GM19240 (cell line): ENCODE measurements around the gene DSC3.

ENCODE experiments used
- DNase-seq: peaks from one replicate; pipeline ENCODE4 v3.0.0; 2011; ENCODE audit warnings: low spot score; ENCODE audit not compliant: insufficient read length

Gene DSC3

DNA sequence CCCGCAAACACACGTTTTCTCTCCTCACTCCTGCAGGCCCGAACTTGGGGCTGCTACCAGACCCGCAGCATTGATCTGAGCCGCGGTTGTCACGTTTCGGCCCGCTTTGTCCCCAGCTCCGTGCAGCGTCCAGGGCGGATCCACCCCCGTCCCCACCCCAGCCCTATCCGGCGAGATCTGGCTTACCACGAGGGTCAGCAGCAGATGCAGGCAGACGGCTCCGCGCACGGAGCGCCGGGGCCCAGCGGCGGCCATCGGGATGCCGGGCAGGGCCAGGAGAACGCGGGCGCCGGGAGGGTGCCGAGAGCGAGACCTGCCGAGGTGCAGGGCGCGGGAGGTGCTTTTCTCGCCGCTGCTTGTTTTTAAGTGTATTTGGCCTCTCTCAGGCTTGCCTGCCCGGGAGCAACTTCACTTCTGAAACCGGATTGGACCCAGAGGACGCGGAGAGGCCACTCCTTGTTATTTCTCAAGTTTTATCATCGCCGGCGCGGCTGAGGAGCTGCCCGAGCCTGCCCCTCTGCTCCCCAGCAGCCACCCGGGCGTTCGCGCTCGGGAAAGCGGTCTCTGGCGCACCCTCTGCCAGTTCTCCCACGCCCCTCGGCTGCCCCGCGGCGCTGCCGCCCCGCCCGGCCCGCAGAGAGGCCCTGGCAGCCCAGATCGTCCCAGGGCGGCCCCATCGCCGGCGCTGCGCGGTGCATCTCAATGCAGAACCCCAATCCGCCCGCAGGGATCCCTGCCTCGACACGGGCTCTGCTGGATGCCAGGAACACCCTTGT, at the start of gene DSC3:
TSS of gene DSC3 (minus strand) at position 337 of the 776 bp plus-strand sequence. CDS start at position 255, 82 bp downstream.
- no peak for DNase-seq

DNA sequence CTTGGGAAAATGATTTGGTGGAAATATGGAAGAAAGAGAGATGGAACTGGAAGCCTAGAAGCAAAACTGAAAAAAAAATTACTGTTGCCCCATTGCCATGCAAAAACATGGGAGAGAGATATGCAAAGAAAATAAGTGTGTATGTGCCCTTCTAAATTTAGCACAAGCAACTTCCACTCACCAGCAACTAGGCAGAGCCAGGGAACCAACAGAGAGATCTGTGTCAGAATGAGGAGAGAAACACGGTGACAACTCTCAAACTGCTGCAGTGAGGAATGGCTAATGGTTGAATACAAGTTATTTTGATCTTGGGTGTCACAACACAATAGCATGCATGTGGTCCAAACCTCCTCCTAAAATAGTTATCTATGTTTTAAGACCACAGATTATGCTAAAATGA, 48.8 kb upstream of the DSC3 start:
- no peak for DNase-seq

DNA sequence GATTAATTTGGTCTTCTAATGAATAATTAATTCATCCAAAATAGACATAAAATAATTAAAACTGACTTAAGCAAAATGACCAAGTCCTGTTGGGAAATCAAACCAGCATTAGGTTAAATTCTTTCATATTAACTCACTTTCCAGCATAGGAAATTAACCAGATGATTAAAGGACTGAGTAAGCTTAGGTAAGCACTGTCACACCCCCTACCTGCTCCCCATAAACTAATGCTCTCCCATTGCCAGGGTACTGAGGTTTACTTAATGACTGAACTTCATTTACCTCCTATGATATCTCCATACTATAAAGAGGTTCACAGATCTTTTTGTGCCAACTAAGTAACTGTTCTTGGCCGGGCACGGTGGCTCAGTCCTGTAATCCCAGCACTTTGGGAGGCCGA, 46.0 kb upstream of the DSC3 start:
- no peak for DNase-seq

DNA sequence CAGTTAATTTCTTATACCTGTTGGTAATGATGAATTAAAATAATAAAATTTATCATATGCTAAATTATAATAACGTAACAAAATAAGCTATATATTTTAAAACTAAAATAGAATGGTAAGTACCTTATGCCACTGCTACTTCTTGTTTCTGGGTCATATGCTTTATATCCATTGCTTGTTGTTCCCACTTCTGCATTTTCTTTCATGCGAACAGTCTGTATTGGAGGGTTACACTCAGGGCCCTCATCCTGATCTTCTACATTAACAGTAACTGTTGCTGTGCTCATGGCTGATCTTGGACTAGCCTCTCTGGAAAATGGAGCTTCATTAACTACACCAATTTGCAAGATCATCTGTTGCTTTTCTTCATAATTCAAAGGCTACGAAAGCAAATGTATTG, 37.4 kb upstream of the DSC3 start:
- no peak for DNase-seq

DNA sequence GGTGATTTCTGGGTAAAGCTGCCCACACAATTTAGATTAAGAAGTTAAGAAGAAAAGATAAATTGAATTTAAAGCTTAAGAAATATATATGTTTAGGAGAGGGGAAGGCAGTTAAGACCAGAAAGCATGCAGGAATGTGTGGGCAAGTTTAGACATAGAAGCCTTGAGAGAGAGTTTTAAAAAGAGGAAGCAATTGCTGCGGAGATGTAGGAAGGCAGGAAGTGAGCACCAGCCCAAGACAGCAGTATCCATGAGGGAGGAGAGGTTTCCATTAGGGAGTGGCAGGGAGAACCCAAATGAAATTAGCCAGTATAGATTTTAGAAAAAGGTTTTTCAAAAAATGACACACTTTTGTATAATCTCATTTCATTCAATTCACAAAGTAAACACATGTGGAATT, 35.3 kb upstream of the DSC3 start:
- no peak for DNase-seq

DNA sequence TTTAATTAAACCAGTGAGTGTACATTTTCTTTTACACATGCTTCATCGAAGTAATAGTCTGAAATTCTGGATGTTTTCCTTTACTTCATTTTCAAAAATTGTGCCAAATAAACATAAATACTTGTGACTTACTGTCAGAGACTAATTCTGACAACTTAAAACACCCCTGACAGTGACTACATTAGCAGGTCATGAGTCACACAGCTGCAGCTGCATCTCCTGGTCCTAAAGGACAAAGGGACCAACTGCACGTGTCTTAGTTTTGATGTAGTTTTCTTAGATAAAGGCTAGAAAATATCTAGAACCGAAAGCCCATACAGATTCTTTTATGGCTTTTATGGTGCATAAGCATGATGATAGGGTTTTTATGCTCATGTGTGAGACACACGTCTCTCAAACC, 29.6 kb upstream of the DSC3 start:
- no peak for DNase-seq

DNA sequence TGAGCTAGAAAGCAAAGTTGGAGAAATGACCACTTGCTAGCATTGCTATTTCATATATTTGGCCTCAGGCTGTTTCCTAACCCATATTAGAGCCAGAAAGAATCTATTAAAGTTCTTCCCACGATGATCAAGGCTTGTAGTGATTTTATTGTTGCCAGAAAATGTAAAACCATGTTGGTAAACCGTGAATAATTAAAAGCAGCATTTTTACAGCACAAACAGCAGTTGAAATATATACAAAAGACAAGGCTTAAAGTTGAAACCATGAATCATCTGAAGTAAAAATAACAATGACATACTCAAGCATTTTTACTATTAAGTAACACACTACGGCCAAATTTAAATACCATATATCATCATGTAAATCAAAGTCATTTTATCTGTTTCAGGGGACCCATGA, 27.7 kb upstream of the DSC3 start:
- no peak for DNase-seq

DNA sequence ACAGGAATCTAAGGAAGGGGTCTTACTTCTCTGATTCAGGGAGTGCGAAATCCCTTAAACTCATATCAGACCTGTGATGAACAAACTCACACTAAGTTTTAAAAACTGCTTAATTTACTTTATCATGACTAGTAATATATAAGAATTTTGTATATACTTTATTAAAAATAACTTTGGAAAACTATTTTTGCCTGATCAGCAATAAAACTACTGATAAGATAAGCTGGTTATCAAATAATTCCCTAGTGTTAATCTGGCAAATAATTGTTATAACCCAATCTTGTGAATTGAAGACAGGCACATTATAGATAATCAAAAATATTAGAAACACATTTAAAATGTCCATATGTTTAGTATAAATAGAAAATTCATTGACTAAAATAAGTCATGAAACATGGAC, 23.7 kb upstream of the DSC3 start:
- no peak for DNase-seq

DNA sequence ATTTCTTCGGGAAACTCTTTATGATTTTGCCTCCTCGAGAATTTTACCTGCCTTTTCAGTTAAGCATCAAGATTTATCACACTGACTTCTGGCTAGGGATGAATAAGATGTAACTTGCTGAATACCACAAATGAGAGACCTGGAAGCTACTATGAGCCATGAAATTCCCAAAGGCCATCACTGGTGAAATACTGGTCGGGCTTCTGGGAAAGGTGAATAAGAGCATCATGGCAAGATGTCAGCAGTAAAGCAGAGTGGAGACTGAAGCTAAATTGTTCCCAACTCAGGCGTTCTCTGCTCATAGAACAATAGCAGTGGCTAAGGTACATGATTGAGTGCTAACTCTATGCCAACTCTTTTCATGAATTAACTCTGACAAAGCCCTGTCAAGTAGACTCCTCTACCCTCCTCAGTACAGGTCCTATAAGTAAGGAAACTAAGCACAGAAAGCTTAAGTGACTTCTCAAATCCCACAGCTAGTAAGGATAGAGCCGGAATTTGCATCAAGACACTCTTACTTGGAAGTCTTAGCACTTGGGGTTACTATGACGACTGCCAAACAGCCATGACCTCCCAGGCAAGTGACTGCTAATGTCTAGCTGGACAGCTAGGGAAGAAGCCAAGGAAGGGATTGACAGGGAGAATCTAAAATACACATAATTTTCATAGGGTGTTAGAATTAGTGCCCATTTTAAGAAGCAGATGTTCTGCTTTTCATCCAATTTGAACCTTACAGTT, 22.7 kb upstream of the DSC3 start:
- DNase-seq, result no peak

DNA sequence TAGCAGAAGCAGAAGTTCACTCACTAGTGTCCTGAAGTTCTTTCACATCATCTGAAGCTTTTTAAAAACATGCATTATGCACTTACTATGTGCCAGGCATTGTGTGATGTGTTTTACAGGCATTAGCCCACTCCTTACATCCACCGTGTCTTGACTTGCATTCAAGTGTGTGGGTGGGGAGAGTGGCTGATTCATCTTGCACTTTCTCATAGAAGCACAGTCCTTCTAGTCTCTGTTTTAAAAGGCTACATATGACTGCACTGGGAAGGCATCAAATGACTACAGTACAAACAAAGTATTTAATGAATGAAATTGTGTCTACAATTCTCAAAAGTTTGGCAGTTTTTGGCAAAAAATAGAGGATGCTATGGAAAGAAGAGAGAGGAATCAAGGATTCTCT, 21.6 kb upstream of the DSC3 start:
- no peak for DNase-seq

DNA sequence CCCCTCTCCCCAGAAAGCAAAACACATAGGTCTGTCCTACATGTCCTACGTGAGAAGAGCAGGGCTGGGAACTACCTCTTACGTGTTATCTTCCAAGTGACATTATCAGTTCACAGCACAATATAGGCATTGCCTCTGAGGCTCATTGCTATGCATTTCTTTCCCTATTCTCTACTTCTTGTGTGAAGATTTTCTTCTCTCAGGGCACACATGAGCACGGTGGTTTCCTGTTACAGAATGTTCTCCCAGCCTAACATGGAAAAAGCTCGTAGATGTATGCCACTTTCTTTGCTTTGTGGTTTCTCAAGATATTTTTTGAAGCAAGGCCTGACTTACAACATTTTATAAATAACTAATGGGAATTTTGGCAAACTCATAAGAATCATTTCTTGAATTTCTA, 19.4 kb upstream of the DSC3 start:
- no peak for DNase-seq

DNA sequence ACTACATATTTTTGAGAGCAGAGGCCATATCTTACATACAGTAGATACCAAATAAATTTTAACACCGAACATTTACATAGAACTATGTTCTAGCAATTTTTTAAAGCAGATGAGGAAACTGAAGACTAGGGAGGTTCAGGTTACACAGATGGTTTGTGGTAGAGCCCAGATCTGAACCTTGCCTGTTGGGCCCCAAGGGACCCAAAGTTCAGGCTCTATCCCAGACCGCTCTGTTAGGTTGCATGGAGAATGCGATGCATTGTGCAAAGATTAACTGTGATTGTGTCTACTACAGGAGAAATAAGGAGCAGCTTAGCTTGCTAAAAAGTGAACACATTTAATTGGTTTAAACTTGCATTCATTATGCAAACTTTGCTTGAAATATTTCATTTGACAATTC, 16.4 kb upstream of the DSC3 start:
- DNase-seq, result no peak

DNA sequence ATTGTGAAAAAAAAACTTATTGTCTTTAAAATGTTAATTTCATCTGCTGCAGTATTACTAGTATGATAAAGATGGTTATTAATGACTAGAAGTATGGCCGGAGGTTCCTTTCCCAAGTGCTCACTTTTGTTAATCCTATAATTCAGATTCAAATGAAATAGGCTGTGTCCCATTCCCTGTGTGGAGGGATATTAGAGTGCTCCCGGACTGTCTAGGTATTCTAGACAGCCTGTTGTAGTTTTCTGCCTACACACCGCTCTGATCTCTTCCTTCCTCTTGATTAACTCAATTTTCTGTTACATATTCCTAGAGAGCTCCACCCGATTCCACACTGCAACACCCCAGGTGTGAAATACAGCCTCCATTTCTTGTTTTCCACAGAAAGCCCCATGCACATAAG, 15.4 kb upstream of the DSC3 start:
- no peak for DNase-seq

DNA sequence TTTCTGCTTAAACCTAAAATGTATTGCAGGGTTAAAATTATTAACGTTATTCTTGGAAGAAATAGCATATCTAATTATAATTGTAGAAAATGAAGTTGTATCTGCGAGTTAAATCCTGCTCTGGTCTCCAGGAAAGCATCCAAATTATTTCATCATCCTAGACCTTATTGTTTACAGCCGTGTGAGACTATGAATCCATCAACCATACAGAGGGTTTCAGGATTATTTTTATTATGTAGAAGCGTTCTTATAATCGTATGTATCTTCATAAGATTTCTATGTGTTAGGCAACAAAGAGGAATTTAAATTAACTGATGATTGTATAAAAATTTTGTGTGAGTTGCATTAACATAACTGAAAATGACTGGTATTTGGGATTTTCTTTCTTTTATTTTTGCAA, 14.5 kb upstream of the DSC3 start:
- DNase-seq, result no peak

DNA sequence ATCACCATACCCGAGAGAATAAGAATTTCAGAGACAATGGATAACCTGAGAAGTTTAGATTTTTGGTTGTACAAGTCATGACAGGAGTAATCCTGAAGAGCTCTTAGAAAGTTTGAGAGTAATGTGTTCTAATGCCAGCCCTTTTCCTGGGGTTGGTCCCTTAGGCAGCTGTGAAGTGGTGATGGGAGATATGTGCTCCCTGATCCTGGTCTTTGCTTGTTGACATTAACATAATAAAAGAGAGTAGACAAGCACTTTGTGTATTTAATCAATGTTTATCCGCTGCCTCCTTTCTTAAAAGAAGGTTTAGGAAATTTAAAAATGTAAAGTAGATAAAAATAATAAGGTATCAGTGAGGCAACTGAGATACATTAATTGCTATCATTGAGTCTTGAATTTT, 13.8 kb upstream of the DSC3 start:
- no peak for DNase-seq

DNA sequence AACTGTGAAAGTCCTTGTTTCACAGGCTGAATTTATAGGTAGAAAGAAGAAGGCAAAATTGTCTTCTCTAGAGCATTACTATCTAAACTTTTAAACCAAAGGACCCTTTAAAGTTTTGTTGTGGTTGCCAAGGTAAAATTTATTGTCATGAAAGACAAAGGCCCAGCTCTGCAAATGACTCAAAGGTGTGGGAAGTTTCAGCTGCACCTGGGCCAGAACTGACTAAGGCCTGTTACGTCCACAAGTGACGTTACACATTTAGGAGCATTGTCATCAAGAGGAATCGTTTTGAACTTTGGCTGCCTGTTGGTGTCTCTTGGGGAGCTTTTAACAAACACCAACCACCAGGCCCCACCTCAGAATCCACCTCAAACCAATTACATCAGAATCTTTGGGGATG, 8.1 kb upstream of the DSC3 start:
- no peak for DNase-seq

DNA sequence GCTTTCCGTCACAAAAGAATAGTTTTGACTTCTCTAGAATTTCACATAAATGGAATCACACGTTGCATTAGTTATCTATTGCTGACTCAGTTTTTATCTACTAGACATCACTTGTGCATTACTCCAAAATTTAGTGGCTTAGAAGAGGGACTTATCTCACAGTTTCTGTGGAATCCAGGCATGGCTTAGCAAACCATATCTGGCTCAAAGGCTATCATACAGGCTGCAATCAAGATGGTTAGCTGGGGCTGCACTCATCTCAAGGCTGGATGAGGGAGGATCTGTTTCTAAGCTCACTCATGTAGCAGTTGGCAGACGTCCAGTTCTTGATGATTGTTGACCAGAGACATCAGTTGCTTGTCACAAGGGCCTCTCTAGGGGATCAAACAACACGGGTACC, 6.6 kb upstream of the DSC3 start:
- DNase-seq, result no peak

DNA sequence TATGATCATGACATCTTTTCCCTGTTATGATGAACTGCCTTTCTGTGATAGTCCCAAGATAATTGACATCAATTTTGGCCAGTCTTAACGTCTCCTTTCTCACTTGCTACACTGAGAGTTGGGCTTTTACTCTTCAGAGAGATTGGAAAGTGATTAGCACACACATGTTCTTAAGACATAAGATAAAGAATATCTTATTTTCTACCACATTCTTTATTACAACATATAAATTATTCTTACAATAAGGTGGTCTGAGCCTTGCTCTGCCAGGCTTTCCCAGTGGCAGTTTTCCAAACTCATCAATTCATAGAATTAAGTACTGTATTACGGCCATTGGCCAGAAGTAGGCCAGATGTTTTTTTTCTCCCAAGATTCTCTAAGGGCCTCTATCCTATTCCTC, 5.7 kb upstream of the DSC3 start:
- DNase-seq, result no peak

DNA sequence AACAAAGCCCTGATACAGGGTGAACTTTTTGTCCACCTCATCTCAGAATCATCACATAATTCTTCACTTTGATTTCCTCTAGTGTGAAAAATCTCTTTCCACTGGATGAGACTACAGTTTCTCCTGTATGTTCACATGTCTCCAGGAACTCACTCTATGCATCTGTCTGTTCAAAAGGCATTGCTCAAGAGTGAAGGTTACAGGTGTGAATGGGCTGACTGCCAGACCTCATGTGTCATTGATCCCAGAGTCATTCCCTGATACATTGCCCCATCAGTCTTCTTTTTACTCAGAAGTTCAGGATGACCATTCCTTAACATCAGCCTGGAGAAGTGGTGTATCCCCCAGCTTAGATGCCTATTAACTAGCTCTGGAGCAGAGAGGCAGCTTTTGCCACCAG, 4.4 kb upstream of the DSC3 start:
- no peak for DNase-seq

DNA sequence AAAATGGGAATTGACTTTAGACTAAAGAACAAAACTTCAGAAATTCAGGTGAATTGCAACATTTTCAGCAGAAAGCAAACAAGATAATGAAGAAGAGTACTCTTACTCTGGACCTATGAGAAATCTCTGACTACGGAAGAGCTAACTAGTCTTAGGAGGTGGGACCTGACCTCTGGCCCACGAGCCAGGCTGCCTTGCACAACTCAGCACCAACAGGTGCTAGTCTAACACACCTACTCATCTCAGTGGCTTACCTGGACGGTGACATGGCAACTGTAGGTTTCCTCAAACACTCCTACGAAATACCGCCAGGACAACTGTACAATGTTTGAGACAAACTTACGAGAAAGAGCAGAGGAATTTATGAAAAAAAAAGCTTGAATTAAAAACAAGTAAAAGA, 3.1 kb upstream of the DSC3 start:
- DNase-seq, result no peak

DNA sequence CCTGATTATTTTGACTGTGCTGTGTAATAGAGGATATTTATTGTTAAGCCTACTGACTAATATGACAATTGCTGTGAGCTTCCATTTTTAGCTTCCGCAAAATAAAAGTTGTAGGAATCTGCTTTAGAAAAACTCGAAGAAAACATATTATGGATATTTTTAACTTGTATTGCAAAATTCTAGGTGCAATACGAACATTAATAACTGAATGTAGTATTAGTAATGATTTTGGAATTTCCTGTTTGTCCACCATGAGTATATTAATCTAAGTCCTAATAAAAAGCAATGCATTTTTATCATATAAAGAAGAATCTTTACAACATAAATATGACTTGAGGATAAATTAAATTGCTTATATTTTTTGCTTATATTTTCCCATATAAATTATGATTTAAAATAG, 2.4 kb upstream of the DSC3 start:
- no peak for DNase-seq

DNA sequence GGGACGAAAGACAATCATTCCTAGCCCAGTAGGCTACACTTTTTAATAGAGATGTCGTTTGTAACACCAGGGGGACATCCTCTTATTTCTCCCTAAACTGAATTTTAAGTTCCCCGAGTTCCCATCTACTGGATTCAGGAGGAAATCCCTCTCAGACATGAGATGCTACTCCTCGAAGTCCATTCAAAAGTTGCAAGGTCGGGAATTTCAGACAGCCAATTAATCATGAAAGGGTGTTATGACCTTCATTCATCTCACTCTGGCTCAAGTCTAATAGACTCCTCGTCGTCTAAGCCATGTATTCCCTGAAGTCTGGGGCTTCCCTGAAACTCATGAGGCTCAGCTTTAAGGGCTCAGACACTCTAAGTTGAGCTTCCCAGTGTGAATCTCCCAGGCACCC, 1.2 kb upstream of the DSC3 start:
- no peak for DNase-seq

DNA sequence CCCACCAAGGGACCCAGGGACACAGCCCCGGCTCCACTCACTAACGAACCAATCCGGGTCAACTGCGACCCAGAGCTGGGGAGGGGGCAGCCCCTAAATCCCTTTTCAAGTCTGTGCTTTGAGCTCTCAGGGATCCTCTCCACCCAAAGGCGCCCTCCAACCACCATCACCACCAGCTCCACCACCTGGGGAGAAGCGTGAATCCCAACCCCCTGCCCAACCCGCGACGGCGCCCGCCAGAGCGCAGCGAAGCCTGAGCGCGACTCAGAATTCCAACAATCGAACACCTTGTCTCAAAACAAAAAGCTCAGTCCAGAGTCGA, 497 bp downstream of the DSC3 start:
- no peak for DNase-seq
